WTC11 (cell line): ENCODE data around the gene DUOX1. TPM values are rescaled to one million over a fixed set of nuclear protein-coding genes. Genes with fewer than 3 reads are reported as not detected.

ENCODE experiments used
- ATAC-seq: fragments of 200-7000 bp; cut with Tn5 transposase; 2 replicates; pipeline ENCODE4 v1.10.0; 2021; ENCODE audit warnings: mild to moderate bottlenecking, moderate library complexity
- CTCF ChIA-PET: fragments of 300-600 bp; sonication (Branson Sonifier 250); formaldehyde crosslinking; loops from one replicate; lab custom pipeline; 2021; ENCODE audit warnings: antibody characterized with exemption; lab: Charles Lee
- POLR2A ChIA-PET: fragments of 350-600 bp; sonication (Branson Sonifier 250); formaldehyde crosslinking; loops from one replicate; lab custom pipeline; 2021; ENCODE audit warnings: antibody characterized with exemption; lab: Charles Lee
- DNase-seq: peaks from one replicate; pipeline ENCODE4 v3.0.0; 2021; ENCODE audit warnings: low spot score
- H3K27ac Mint-ChIP-seq: 2 replicates; pipeline ENCODE4 v1.8.0; 2021; ENCODE audit warnings: mixed read lengths
- H3K27me3 Mint-ChIP-seq: 2 replicates; pipeline ENCODE4 v1.8.0; 2021; ENCODE audit warnings: low read depth, mild to moderate bottlenecking, moderate library complexity, mixed read lengths
- H3K36me3 Mint-ChIP-seq: 2 replicates; pipeline ENCODE4 v1.8.0; 2021; ENCODE audit warnings: mixed read lengths
- H3K4me1 Mint-ChIP-seq: 2 replicates; pipeline ENCODE4 v1.8.0; 2022; ENCODE audit warnings: mixed read lengths
- H3K4me3 Mint-ChIP-seq: 2 replicates; pipeline ENCODE4 v1.8.0; 2021; ENCODE audit warnings: mild to moderate bottlenecking, moderate library complexity, mixed read lengths
- H3K9me3 Mint-ChIP-seq: 2 replicates; pipeline ENCODE4 v1.8.0; 2021; ENCODE audit warnings: mixed read lengths
- GTF2I ChIP-seq: fragments of 250-450 bp; sonication (Bioruptor Pico); conservative IDR thresholded peaks from 2 replicates; pipeline ENCODE4 v1.4.0; 2021; ENCODE audit warnings: mild to moderate bottlenecking
- HMGA2 ChIP-seq: fragments of 250-450 bp; sonication (Bioruptor Pico); IDR thresholded peaks from 2 replicates; pipeline ENCODE4 v1.4.0; 2021; ENCODE audit warnings: mild to moderate bottlenecking, moderate library complexity
- KAT7 ChIP-seq: sonication (generic); formaldehyde crosslinking; IDR thresholded peaks from 2 replicates; pipeline ENCODE4 v1.8.1; 2023; ENCODE audit warnings: missing genetic modification reagents, mild to moderate bottlenecking, borderline replicate concordance
- MLX ChIP-seq: sonication (generic); formaldehyde crosslinking; IDR thresholded peaks from 2 replicates; pipeline ENCODE4 v1.8.1; 2023; ENCODE audit warnings: mild to moderate bottlenecking, missing genetic modification reagents, moderate library complexity
- NFATC4 ChIP-seq: fragments of 250-450 bp; sonication (Bioruptor Pico); IDR thresholded peaks from 2 replicates; pipeline ENCODE4 v1.9.0; 2021; ENCODE audit warnings: mild to moderate bottlenecking
- NFYB ChIP-seq: sonication (generic); formaldehyde crosslinking; conservative IDR thresholded peaks from 2 replicates; pipeline ENCODE4 v1.8.0; 2022; ENCODE audit warnings: low read depth, missing genetic modification reagents
- NR2C2 ChIP-seq: sonication (generic); formaldehyde crosslinking; IDR thresholded peaks from 2 replicates; pipeline ENCODE4 v1.8.0; 2022; ENCODE audit warnings: mild to moderate bottlenecking, missing genetic modification reagents
- PREB ChIP-seq: sonication (generic); formaldehyde crosslinking; IDR thresholded peaks from 2 replicates; pipeline ENCODE4 v1.8.1; 2022; ENCODE audit warnings: mild to moderate bottlenecking, missing genetic modification reagents, moderate library complexity, borderline replicate concordance
- RELA ChIP-seq: sonication (generic); formaldehyde crosslinking; IDR thresholded peaks from 2 replicates; pipeline ENCODE4 v1.8.1; 2022; ENCODE audit warnings: missing genetic modification reagents, mild to moderate bottlenecking, borderline replicate concordance
- TP53 ChIP-seq: sonication (generic); formaldehyde crosslinking; IDR thresholded peaks from 2 replicates; pipeline ENCODE4 v1.8.1; 2023; ENCODE audit warnings: mild to moderate bottlenecking, missing genetic modification reagents
- ZNF121 ChIP-seq: sonication (generic); formaldehyde crosslinking; IDR thresholded peaks from 2 replicates; pipeline ENCODE4 v1.8.0; 2023; ENCODE audit warnings: missing genetic modification reagents
- ZNF263 ChIP-seq: sonication (generic); formaldehyde crosslinking; IDR thresholded peaks from 2 replicates; pipeline ENCODE4 v1.8.1; 2022; ENCODE audit warnings: low read depth, mild to moderate bottlenecking, moderate library complexity, missing genetic modification reagents
- ZNF281 ChIP-seq: sonication (generic); formaldehyde crosslinking; IDR thresholded peaks from 2 replicates; pipeline ENCODE4 v1.8.0; 2023; ENCODE audit warnings: mild to moderate bottlenecking, missing genetic modification reagents
- ZNF396 ChIP-seq: fragments of 250-450 bp; sonication (Bioruptor Pico); IDR thresholded peaks from 2 replicates; pipeline ENCODE4 v1.8.0; 2021; ENCODE audit warnings: mild to moderate bottlenecking, moderate library complexity, borderline replicate concordance
- ZNF532 ChIP-seq: fragments of 250-450 bp; sonication (Bioruptor Pico); IDR thresholded peaks from 2 replicates; pipeline ENCODE4 v1.9.0; 2021; ENCODE audit warnings: mild to moderate bottlenecking, borderline replicate concordance
- total RNA-seq: library from RNA; stranded (reverse); gene quantifications from 3 replicates; pipeline ENCODE4 v1.2.3, GENCODE V29; 2021

Gene DUOX1
- total RNA-seq, 1 experiment from 2014 or later = 1.3 TPM

DNA sequence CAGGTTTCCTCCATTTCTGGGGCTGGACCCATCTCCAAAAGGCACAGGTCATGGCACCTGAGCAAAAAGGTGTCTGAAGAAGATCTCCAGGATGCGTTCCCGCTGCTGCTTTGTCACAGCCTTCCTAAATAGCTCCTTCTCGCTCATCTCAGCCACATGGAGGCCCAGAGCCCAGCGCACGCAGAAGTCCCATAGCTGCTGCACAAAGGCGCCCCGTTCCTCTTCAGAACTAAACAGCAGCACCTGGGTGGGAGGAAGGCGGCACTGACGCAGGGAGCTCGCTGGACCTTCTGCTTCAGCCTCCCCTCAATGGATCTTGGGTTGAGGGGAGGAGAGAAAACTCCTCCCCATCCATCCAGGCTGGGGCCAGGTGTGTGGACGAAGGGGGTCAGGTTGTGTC lies 24.2 kb upstream of the DUOX1 start (continued):
- TF ChIP-seq TP53 (no peak), NFYB (no peak), NFATC4 (CRISPR knock-in tag) (no peak), MLX (CRISPR knock-in tag) (no peak), RELA (no peak), PREB (CRISPR knock-in tag) (no peak), HMGA2 (CRISPR knock-in tag) (no peak), KAT7 (CRISPR knock-in tag) (no peak)

- H3K9me3 Mint-ChIP-seq = no peaks in the 10 kb centered on the region
- no peaks in the 10 kb centered on the region for H3K36me3 Mint-ChIP-seq
These were observed 23.6 kb upstream of the DUOX1 start for GRCh38 chr15:45106002-45106790.

More at GRCh38 chr15:45106002-45106790, 23.6 kb upstream of the DUOX1 start:
- H3K27me3 Mint-ChIP-seq = peaks cover 38% of the 10 kb centered on the region
- ChIA-PET POLR2A (no interaction called here), CTCF (interaction anchor here (0.7 to 2.8 kb wide), 4 partner anchors 10 to 138 kb away, joined by 4 to 28 read pairs (median 5); no protein-coding TSS in a partner anchor)
- H3K4me3 Mint-ChIP-seq = no peak overlapping the region
- no peak; the same call in 1 of the 2 replicates for ATAC-seq
- no peak for DNase-seq
- no peak overlapping the region; the same call in 1 of the 2 replicates for H3K27ac Mint-ChIP-seq
- TF ChIP-seq ZNF263 = no peak
- no peak for TF ChIP-seq ZNF532 (CRISPR knock-in tag)
- TF ChIP-seq GTF2I = no peak
- TF ChIP-seq ZNF281 (CRISPR knock-in tag) = no peak
- no peak for TF ChIP-seq NR2C2 (CRISPR knock-in tag)
- TF ChIP-seq ZNF396 = no peak
- no peak for TF ChIP-seq ZNF121 (CRISPR knock-in tag)
- no peak for TF ChIP-seq NFATC4 (CRISPR knock-in tag)
- peaks cover 18% of the 10 kb centered on the region for H3K4me1 Mint-ChIP-seq
